A549 (cell line): ENCODE data around the gene LMF1.

Experiments
- BHLHE40 ChIP-seq: IDR thresholded peaks from 2 replicates; pipeline ENCODE4 v1.6.1; 2012; ENCODE audit warnings: low read depth, low read length, inconsistent platforms
- CBX2 ChIP-seq: fragments of 200-600 bp; sonication (generic); IDR thresholded peaks from 2 replicates; pipeline ENCODE4 v1.6.1; 2016; ENCODE audit warnings: low read depth, mild to moderate bottlenecking, borderline replicate concordance
- CEBPB ChIP-seq, 2 experiments: fragments of >200 bp in 1 of 2; sonication (Bioruptor Twin) in 1 of 2; formaldehyde crosslinking in 1 of 2; IDR thresholded peaks; 2 replicates each; pipeline ENCODE4 v1.6.1; 2012 to 2016
- CTCF ChIP-seq: fragments of >200 bp; sonication (Bioruptor Twin); formaldehyde crosslinking; IDR thresholded peaks from 3 replicates; pipeline ENCODE4 v1.5.1; 2016
- EP300 ChIP-seq, 2 experiments: fragments of >200 bp; sonication (Bioruptor Twin); formaldehyde crosslinking; IDR thresholded peaks; 2 replicates in 1 of 2; 3 replicates in 1 of 2; pipeline ENCODE4 v1.6.1; 2016 to 2017
- ESRRA ChIP-seq: fragments of 150-350 bp; IDR thresholded peaks from 2 replicates; pipeline ENCODE4 v1.6.1; 2014; ENCODE audit warnings: mild to moderate bottlenecking, low read length, borderline replicate concordance
- HOXB13 ChIP-seq: fragments of 250-450 bp; sonication (Bioruptor Pico); IDR thresholded peaks from 2 replicates; pipeline ENCODE4 v1.5.0; 2020; ENCODE audit warnings: low read depth, mild to moderate bottlenecking, moderate library complexity
- MAX ChIP-seq: IDR thresholded peaks from 2 replicates; pipeline ENCODE4 v1.6.1; 2012
- POLR2A ChIP-seq: IDR thresholded peaks from 2 replicates; pipeline ENCODE4 v1.6.1; 2012; ENCODE audit warnings: mild to moderate bottlenecking, low read length
- RFX5 ChIP-seq: fragments of 450-650 bp; IDR thresholded peaks from 2 replicates; pipeline ENCODE4 v1.7.1; 2014; ENCODE audit warnings: antibody characterized with exemption, mild to moderate bottlenecking, moderate library complexity
- TF ChIP-seq, protein P1 (sequence below): fragments of 250-450 bp; sonication (Bioruptor Pico); IDR thresholded peaks from 2 replicates; pipeline ENCODE4 v1.5.0; 2021; ENCODE audit warnings: mild to moderate bottlenecking, moderate library complexity, borderline replicate concordance

DNA sequence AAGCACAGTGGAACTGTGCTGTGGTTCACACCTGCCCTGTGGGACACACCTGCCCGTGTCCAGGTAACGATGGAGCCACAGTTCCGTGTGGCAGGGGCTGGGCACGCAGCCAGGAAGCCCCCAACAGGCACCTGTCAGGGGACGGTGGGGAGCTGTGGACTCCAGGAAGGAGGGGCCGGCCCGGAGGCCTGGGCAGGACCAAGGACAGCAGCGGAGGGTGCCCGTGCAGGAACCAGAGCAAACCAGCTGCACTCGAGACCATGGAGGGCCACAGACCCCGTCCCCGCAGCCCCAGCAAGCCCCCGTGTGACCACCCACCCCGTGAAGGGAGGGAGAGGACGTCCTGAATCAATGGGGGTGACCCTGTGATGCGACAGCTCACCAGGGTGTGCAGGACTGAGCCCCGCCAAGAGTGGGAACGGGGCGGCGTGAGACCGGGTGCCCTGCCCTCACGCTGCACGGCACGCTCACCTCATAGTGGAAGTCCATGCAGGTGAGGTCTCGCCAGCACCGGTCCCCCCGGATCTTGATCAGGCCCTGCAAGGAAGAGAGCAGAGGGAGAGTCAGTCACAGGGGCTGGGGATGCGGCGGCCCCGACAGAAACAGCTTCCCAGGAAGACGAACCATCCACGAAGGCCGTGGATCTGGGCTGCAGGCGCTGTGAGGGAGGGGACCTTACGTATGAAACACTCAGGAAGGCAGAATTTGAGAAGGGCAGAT is 78.1 kb downstream of the LMF1 start:
- TF ChIP-seq EP300 (IDR thresholded peaks at IDR 0.05) (no peak), HOXB13 (CRISPR knock-in tag) (no peak), POLR2A (no peak), CTCF (no peak), ESRRA (no peak), CEBPB (IDR thresholded peaks at IDR 0.05) (no peak), RFX5 (no peak), MAX (no peak), CBX2 (no peak), BHLHE40 (no peak)
- TF ChIP-seq, protein P1, sequence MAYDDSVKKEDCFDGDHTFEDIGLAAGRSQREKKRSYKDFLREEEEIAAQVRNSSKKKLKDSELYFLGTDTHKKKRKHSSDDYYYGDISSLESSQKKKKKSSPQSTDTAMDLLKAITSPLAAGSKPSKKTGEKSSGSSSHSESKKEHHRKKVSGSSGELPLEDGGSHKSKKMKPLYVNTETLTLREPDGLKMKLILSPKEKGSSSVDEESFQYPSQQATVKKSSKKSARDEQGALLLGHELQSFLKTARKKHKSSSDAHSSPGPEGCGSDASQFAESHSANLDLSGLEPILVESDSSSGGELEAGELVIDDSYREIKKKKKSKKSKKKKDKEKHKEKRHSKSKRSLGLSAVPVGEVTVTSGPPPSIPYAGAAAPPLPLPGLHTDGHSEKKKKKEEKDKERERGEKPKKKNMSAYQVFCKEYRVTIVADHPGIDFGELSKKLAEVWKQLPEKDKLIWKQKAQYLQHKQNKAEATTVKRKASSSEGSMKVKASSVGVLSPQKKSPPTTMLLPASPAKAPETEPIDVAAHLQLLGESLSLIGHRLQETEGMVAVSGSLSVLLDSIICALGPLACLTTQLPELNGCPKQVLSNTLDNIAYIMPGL (CRISPR knock-in tag) = no peak
